GM12892 (cell line): ENCODE results near the gene FAM222A.

Experiments
- POLR2A ChIP-seq: IDR thresholded peaks from 2 replicates; pipeline ENCODE4 v1.6.1; 2011; ENCODE audit warnings: low read depth, low read length, control low read depth
- TAF1 ChIP-seq: IDR thresholded peaks from 2 replicates; pipeline ENCODE4 v1.6.1; 2011; ENCODE audit warnings: low read depth, mild to moderate bottlenecking, control low read depth, low read length, borderline replicate concordance

DNA sequence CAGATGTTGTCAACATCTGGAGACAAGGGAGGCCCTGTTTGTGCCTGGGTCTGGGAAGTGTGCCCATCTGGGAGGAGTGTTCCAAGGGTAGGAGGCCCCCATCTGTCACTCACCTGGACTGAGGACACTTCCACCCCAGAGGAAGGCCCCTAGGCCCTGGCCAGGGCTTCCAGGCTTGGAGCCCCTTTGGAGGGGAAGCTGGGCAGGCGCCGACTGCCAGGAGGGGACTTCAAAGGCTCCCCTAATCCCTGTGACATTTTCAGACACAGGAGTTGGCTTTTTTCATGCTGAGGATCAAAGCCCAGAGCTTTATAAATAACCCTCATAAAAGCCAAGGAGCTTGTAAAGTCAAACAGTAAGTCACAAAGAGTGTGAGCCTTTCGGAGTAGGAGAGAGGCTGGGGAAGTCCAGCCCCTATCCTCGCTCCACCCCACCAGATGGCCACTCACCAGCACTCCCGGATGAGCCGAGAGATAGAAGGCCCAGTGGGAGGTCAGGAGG is 17.6 kb upstream of the FAM222A start:
- TF ChIP-seq POLR2A (no peak), TAF1 (no peak)
